ENCODE results near the gene SAMSN1.

- TF ChIP-seq REST (IDR thresholded peaks at IDR 0.05): no peak
- TF ChIP-seq, protein P1, sequence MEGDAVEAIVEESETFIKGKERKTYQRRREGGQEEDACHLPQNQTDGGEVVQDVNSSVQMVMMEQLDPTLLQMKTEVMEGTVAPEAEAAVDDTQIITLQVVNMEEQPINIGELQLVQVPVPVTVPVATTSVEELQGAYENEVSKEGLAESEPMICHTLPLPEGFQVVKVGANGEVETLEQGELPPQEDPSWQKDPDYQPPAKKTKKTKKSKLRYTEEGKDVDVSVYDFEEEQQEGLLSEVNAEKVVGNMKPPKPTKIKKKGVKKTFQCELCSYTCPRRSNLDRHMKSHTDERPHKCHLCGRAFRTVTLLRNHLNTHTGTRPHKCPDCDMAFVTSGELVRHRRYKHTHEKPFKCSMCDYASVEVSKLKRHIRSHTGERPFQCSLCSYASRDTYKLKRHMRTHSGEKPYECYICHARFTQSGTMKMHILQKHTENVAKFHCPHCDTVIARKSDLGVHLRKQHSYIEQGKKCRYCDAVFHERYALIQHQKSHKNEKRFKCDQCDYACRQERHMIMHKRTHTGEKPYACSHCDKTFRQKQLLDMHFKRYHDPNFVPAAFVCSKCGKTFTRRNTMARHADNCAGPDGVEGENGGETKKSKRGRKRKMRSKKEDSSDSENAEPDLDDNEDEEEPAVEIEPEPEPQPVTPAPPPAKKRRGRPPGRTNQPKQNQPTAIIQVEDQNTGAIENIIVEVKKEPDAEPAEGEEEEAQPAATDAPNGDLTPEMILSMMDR (IDR thresholded peaks at IDR 0.05): no peak
- TF ChIP-seq RAD21 (conservative IDR thresholded peaks at IDR 0.05 in 1 of 2, IDR thresholded peaks at IDR 0.05 in 1 of 2): no peak
- no peak for TF ChIP-seq ATOH8 (CRISPR knock-in tag; IDR thresholded peaks at IDR 0.05; ENCODE audit: low read depth)
- TF ChIP-seq SMC3 (IDR thresholded peaks at IDR 0.05): no peak
- no peak for TF ChIP-seq CEBPB (IDR thresholded peaks at IDR 0.05)
- TF ChIP-seq POLR2A (IDR thresholded peaks at IDR 0.05; ENCODE audit: low read length): no peak
- no peak for TF ChIP-seq ZFP36 (IDR thresholded peaks at IDR 0.05; ENCODE audit: borderline replicate concordance, partially characterized antibody)
- no peak for TF ChIP-seq KDM1A (IDR thresholded peaks at IDR 0.05; ENCODE audit: low read depth)
- no peak for TF ChIP-seq JUN (IDR thresholded peaks at IDR 0.05)
- TF ChIP-seq PHF8 (IDR thresholded peaks at IDR 0.05; ENCODE audit: borderline replicate concordance, low read depth): no peak
- TF ChIP-seq CBX8 (IDR thresholded peaks at IDR 0.05): no peak
- TF ChIP-seq SREBF2 (IDR thresholded peaks at IDR 0.05): no peak
Observed at GRCh38 chr21:14493731-14494130, 52.4 kb downstream of the SAMSN1 start.

All from A549 (cell line).